Liver (tissue), 3 donors: ENCODE data around the gene CCDC92.

Experiments used
- SP1 ChIP-seq: IDR thresholded peaks from 2 replicates; pipeline ENCODE4 v1.6.1; 2018; ENCODE audit warnings: antibody characterized with exemption, mild to moderate bottlenecking
- ZBTB33 ChIP-seq: IDR thresholded peaks from 2 replicates; pipeline ENCODE4 v1.6.1; 2016; ENCODE audit warnings: antibody characterized with exemption
- TF ChIP-seq, protein P1 (sequence below): fragments of 150-350 bp; IDR thresholded peaks from 2 replicates; pipeline ENCODE4 v1.5.1; 2017; ENCODE audit warnings: improper control_type of control experiment, low read depth, low read length; ENCODE audit not compliant: missing input control
- donor health status: healthy.
- donor health status: healthy.

- TF ChIP-seq, protein P1, sequence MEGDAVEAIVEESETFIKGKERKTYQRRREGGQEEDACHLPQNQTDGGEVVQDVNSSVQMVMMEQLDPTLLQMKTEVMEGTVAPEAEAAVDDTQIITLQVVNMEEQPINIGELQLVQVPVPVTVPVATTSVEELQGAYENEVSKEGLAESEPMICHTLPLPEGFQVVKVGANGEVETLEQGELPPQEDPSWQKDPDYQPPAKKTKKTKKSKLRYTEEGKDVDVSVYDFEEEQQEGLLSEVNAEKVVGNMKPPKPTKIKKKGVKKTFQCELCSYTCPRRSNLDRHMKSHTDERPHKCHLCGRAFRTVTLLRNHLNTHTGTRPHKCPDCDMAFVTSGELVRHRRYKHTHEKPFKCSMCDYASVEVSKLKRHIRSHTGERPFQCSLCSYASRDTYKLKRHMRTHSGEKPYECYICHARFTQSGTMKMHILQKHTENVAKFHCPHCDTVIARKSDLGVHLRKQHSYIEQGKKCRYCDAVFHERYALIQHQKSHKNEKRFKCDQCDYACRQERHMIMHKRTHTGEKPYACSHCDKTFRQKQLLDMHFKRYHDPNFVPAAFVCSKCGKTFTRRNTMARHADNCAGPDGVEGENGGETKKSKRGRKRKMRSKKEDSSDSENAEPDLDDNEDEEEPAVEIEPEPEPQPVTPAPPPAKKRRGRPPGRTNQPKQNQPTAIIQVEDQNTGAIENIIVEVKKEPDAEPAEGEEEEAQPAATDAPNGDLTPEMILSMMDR = no peak
- no peak for TF ChIP-seq SP1
- TF ChIP-seq ZBTB33 = no peak
These were observed 79.8 kb downstream of the CCDC92 start for GRCh38 chr12:123892853-123893252.
